ENCODE data around the gene KLK8. TPM values are rescaled to one million over a fixed set of nuclear protein-coding genes. Genes with fewer than 3 reads are reported as not detected.
A peak's percentile ranks its signal among the peaks of the same experiment; 100 is the strongest.

KLK8 gene, protein sequence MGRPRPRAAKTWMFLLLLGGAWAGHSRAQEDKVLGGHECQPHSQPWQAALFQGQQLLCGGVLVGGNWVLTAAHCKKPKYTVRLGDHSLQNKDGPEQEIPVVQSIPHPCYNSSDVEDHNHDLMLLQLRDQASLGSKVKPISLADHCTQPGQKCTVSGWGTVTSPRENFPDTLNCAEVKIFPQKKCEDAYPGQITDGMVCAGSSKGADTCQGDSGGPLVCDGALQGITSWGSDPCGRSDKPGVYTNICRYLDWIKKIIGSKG
- 1 to 10 TPM in 1 of 9 donors, not detected in 8; 1.9 TPM for total RNA-seq
- polyA plus RNA-seq: not detected
- long read RNA-seq, donor 1: 0 reads
- long read RNA-seq, donor 2: 0 reads
- long read RNA-seq, donor 3: 0 reads

GRCh38 chr19:51001515-51001914, at the start of gene KLK8:
KLK8 (minus strand) TSS chr19:51001604; CDS start chr19:51001167, 437 bp downstream.
- no peak for ATAC-seq
- WGBS, 4 donors: 27 to 34% (median 29%) methylated on average over 7 of the region's 7 CpGs
- H3K4me1 ChIP-seq: no peaks in the 10 kb centered on the region
- no peak for DNase-seq
- H3K36me3 ChIP-seq: no peaks in the 10 kb centered on the region
- H3K27me3 ChIP-seq: peaks cover 14 to 73% (median 29%) of the 10 kb centered on the region in 9 donors
- no peak within 1 kb of the TSS for H3K27ac ChIP-seq
- intact Hi-C loops (cut with DNase I): no loop called here
- no peak for TF ChIP-seq CTCF (IDR thresholded peaks at IDR 0.05)
- TF ChIP-seq POLR2A (IDR thresholded peaks at IDR 0.05): no peak
- no peak within 1 kb of the TSS for H3K4me3 ChIP-seq
- no peaks in the 10 kb centered on the region for H3K9me3 ChIP-seq

- Histone ChIP-seq H3K4me3 (no peak overlapping the region), H3K9me3 (peaks cover 0 to 4% (median 0%) of the 10 kb centered on the region in 12 donors), H3K36me3 (no peaks in the 10 kb centered on the region), H3K4me1 (peaks cover 0 to 4% (median 0%) of the 10 kb centered on the region in 12 donors), H3K27ac (peak overlapping the region in 1 of 12 donors; percentile 25), H3K27me3 (no peaks in the 10 kb centered on the region)
- no peak for ATAC-seq
- intact Hi-C loops (cut with DNase I): no loop called here
- WGBS, 4 donors: 7 to 12% (median 7%) methylated on average over 4 of the region's 4 CpGs
- TF ChIP-seq CTCF (IDR thresholded peaks at IDR 0.05) (no peak), POLR2A (IDR thresholded peaks at IDR 0.05) (no peak)
- DNase-seq: no peak
Observed at GRCh38 chr19:51047031-51047335, 45.6 kb upstream of the KLK8 start.

- no peak for DNase-seq
- WGBS, 4 donors: 80 to 88% (median 84%) methylated on average over 11 of the region's 11 CpGs
- no peaks in the 10 kb centered on the region for H3K9me3 ChIP-seq
- no peak for TF ChIP-seq CTCF (IDR thresholded peaks at IDR 0.05)
- no peak for TF ChIP-seq POLR2A (IDR thresholded peaks at IDR 0.05)
- peaks cover 0 to 4% (median 0%) of the 10 kb centered on the region in 12 donors for H3K4me1 ChIP-seq
- no peak overlapping the region for H3K27ac ChIP-seq
- peaks cover 0 to 5% (median 0%) of the 10 kb centered on the region in 9 donors for H3K27me3 ChIP-seq
- intact Hi-C loops (cut with DNase I): no loop called here
- H3K36me3 ChIP-seq: no peaks in the 10 kb centered on the region
- H3K4me3 ChIP-seq: no peak overlapping the region
- no peak for ATAC-seq
Observed at GRCh38 chr19:51044327-51044726, 42.9 kb upstream of the KLK8 start.

GRCh38 chr19:51043497-51043896, 42.1 kb upstream of the KLK8 start:
- intact Hi-C loops (cut with DNase I): no loop called here
- DNase-seq (no peak), ATAC-seq (no peak)
- Histone ChIP-seq H3K36me3 (no peaks in the 10 kb centered on the region), H3K4me3 (no peak overlapping the region), H3K9me3 (no peaks in the 10 kb centered on the region), H3K27ac (no peak overlapping the region), H3K4me1 (peaks cover 0 to 4% (median 0%) of the 10 kb centered on the region in 12 donors), H3K27me3 (peaks cover 0 to 5% (median 0%) of the 10 kb centered on the region in 9 donors)
- 75 to 85% (median 83%) methylated on average over 9 of the region's 9 CpGs for WGBS, 4 donors
- no peak for TF ChIP-seq CTCF (IDR thresholded peaks at IDR 0.05)
- no peak for TF ChIP-seq POLR2A (IDR thresholded peaks at IDR 0.05)

All from heart left ventricle (tissue), 16 donors.